ENCODE measurements around the gene SIL1.

DNA sequence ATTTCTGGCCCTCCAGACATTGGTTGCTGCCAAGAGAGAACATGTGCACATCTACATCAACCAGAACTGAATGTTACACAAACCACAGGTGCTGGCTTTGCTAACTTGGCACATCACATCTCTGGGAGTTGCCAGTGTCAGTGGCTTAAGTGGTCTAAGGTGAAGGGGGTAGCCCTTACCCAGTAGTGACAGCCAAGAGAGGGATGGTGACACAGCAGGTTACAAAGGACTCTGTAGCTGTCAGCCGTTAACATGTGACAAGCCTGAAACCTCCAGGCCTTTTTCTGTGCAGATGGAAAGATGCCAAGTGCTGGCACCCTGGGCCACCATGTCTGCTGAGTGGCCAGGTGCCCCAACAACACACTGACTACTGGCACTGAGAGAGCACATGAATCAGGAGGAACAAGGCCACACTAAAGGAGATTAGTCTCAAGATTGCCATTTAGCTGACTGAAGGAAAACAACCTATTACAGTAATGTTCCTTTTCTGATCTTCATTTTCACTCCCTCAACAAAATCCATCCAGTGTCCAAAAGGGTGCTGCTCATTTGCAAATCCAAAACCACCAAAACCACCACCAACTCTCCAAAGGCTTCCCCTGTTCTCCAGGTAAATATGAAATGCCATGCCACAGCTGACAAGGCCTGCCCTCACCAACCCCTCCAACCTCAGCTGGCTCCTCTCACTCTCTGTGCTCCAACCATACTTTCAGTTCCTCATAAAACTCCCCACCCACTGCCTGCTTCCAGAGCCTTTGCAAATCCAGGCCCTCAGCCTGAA, 20.2 kb downstream of the SIL1 start:
- TF ChIP-seq FOXM1 (IDR thresholded peaks at IDR 0.05; ENCODE audit: borderline replicate concordance) (no peak), ARNT (IDR thresholded peaks at IDR 0.05) (no peak), ELF4 (IDR thresholded peaks at IDR 0.05) (no peak), SUZ12 (IDR thresholded peaks at IDR 0.05) (no peak), BHLHE40 (IDR thresholded peaks at IDR 0.05; ENCODE audit: borderline replicate concordance) (no peak), SP1 (IDR thresholded peaks at IDR 0.05) (no peak), FOXA1 (IDR thresholded peaks at IDR 0.05) (no peak), FOXK2 (IDR thresholded peaks at IDR 0.05) (no peak), HDGF (IDR thresholded peaks at IDR 0.05; ENCODE audit: borderline replicate concordance) (no peak), L3MBTL2 (conservative IDR thresholded peaks at IDR 0.05) (no peak), NFRKB (IDR thresholded peaks at IDR 0.05) (no peak), TARDBP (IDR thresholded peaks at IDR 0.05) (no peak)
- TF ChIP-seq, protein P1, sequence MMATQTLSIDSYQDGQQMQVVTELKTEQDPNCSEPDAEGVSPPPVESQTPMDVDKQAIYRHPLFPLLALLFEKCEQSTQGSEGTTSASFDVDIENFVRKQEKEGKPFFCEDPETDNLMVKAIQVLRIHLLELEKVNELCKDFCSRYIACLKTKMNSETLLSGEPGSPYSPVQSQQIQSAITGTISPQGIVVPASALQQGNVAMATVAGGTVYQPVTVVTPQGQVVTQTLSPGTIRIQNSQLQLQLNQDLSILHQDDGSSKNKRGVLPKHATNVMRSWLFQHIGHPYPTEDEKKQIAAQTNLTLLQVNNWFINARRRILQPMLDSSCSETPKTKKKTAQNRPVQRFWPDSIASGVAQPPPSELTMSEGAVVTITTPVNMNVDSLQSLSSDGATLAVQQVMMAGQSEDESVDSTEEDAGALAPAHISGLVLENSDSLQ (IDR thresholded peaks at IDR 0.05) = no peak

Data from HEK293T (cell line).